GM19193 (cell line): ENCODE measurements around the gene CYLC2.

Experiments
- POLR2A ChIP-seq: IDR thresholded peaks from 4 replicates; pipeline ENCODE4 v1.6.1; 2011; ENCODE audit not compliant: insufficient read depth, insufficient read length; ENCODE audit errors: extremely low read depth

CYLC2 gene, protein sequence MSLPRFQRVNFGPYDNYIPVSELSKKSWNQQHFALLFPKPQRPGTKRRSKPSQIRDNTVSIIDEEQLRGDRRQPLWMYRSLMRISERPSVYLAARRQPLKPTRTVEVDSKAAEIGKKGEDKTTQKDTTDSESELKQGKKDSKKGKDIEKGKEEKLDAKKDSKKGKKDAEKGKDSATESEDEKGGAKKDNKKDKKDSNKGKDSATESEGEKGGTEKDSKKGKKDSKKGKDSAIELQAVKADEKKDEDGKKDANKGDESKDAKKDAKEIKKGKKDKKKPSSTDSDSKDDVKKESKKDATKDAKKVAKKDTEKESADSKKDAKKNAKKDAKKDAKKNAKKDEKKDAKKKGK

DNA sequence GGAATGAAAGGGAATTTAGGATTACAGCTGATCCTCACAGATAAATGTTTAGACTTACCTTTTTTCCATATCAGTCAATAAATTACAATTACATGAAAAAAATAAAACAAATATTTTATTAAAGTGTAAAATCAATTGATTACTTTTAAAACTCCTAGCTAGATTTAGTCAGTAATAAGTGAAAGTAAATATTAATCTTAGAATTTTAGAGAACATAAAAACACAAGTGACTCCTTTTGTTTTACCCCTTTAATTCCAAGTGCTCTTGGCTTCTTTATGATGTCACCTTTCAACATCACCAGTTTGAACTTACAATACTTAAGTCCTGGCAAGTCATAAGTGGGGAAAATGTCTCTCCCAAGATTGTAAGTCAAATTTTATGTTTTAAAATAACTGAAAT, at the start of gene CYLC2:
Gene CYLC2 (plus strand): TSS at position 301 of the 400 bp plus-strand sequence. CDS start 48 bp downstream, at position 349.
- no peak for TF ChIP-seq POLR2A

DNA sequence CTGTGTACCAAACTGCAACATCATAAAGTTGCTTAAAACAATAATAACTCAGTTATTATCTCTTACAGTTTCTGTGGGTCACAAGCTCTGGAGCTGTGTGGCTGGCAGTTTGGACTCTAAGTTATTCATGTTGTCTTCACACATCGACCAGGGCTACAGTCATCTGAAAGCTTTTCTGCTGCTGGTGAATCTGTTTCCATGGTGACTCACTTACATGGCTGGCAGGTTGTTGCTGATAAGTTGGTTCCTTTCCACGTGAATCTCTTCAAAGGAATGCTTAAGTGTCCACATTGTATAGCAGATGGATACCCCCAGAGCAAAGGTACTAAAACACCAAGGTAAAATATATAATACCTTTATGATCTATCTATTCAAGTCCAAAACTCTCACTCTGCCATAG, 44.8 kb upstream of the CYLC2 start:
- no peak for TF ChIP-seq POLR2A

- TF ChIP-seq POLR2A: no peak
Observed at GRCh38 chr9:102966999-102967398, 28.1 kb upstream of the CYLC2 start.

- no peak for TF ChIP-seq POLR2A
Observed at GRCh38 chr9:102967979-102968378, 27.2 kb upstream of the CYLC2 start.

GRCh38 chr9:102972780-102973179, 22.4 kb upstream of the CYLC2 start:
- no peak for TF ChIP-seq POLR2A

- no peak for TF ChIP-seq POLR2A
Observed at GRCh38 chr9:102974530-102974929, 20.6 kb upstream of the CYLC2 start.

DNA sequence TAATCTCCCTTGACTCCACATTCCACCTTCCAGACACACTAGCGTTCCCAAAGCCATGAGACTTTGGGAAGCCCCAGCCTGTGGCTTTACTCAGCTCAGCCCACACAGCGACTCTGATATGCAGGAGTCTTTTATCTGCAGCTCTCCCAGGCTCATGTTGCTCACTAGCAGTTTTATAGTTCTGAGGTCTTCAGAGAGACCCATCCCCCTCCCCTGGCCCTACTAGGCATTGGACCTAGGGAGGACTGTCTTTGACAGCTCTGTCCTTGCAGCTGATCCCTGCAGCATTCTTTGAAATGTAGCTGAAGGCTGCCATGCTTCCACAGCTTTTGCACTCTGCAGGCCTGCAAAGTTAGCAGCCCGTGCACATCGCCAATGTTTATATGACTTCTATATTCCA, 19.9 kb upstream of the CYLC2 start:
- no peak for TF ChIP-seq POLR2A

DNA sequence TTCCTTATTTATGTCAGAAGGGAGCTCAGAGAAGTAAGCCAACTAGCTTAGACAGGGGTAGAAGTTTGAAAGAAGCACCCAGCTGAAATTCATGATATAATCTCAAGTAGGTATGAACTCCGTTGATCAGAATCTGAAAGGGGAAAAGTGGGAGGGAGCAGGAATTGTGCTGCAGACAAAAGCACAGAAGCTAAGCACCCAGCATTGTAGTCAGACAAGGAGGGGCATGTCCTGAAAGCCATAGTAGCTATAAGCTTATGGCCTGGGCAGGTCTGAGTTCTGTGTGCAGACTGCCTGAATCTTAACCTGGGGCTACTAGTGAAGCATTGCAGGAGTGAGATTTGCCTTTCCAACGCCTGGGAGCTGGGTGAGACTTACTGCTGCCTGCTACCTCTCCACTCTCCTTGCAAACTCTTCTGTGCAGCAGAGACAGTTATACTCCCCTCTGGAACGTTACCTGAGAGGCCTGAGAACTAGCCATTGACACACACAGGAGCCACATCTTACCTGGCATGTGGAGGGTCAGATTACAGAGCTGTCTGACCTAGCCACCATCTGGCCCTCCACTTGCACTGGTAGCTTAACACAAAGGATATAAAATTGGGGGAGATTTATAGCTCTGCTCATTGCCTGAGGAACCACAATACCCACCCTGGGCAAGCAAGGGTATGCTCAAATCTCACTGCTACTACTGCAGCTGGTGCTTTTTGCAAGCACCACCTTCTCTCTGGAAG, 9.8 kb upstream of the CYLC2 start:
- TF ChIP-seq POLR2A: no peak

DNA sequence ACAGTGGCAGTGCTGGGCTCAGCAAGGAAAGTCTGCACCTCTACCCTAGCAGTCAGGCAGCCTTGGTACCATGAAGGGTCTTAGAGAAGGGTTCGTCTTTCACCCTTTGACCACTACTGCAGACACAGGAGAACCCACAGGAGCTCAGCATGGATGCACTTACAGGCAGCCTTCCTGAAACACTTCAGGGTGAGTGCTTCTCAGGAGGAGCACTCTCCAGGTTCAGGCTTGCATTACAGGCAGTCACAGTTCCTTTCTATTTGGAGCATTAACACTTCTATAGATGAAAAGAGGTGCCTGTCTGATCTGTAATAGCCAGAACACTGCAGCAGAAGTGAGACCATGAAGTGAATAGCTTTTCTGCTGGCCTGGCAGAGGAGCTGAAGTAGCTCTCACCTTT, 8.7 kb upstream of the CYLC2 start:
- no peak for TF ChIP-seq POLR2A

DNA sequence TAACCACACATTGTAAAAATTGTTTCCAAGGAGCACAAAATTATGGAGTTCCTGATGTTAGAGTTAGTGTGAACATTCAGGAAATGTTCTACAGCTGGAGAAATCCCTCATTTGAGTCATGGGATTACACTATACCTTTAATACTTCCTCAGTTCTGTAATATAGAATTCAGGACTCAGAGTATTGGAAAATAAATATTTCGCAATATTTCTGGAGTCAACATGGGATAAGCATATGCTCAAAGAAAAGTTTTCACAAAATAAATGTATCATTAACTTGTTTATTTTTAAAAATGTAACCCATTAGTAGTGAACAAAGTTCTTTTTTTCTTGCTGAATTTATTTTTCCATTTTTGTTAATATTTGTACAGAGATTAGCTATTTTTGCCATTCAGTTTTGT, 8.6 kb downstream of the CYLC2 start:
- TF ChIP-seq POLR2A: no peak

- no peak for TF ChIP-seq POLR2A
Observed at GRCh38 chr9:103014242-103014641, 19.1 kb downstream of the CYLC2 start.

GRCh38 chr9:103025796-103026195, 30.7 kb downstream of the CYLC2 start:
- TF ChIP-seq POLR2A: no peak

- TF ChIP-seq POLR2A: no peak
Observed at GRCh38 chr9:103037508-103038477, 42.7 kb downstream of the CYLC2 start.

DNA sequence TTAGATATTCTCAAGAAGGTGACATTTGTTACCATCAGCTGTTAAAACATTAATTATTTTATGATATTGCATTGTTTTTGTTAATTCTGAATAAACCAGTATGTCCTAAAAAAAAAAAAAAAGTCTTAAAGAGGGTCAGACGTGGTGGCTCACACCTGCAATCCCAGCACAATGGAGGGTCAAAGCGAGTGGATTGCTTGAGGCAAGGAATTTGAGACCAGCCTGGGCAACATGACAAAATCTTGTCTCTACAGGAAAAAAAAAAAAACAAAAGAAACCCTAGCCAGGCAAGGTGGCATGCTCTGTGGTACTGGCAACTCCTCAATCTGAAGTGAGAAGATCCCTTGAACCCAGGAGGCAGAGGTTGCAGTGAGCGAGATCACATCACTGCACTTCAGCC, 46.8 kb downstream of the CYLC2 start:
- no peak for TF ChIP-seq POLR2A
